ENCODE results near the gene AGTRAP.

DNA sequence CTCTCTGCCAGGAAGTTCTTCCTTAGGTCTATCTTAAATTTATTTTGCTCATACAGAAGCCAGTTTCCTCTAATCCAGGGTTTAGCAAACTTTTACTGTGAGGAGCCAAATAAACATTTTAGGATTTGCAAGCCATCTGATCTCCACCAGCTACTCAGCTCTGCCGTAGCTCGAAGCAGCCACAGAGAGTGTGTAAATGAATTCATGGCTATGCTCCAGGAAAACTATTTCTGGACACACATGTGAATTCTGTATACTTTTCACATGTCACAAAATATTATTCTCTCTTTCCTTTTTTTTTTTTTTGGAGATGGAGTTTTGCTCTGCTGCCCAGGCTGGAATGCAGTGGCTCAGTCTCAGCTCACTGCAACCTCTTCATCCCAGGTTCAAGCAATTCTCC lies 13.4 kb upstream of the AGTRAP start:
- TF ChIP-seq, protein P1, sequence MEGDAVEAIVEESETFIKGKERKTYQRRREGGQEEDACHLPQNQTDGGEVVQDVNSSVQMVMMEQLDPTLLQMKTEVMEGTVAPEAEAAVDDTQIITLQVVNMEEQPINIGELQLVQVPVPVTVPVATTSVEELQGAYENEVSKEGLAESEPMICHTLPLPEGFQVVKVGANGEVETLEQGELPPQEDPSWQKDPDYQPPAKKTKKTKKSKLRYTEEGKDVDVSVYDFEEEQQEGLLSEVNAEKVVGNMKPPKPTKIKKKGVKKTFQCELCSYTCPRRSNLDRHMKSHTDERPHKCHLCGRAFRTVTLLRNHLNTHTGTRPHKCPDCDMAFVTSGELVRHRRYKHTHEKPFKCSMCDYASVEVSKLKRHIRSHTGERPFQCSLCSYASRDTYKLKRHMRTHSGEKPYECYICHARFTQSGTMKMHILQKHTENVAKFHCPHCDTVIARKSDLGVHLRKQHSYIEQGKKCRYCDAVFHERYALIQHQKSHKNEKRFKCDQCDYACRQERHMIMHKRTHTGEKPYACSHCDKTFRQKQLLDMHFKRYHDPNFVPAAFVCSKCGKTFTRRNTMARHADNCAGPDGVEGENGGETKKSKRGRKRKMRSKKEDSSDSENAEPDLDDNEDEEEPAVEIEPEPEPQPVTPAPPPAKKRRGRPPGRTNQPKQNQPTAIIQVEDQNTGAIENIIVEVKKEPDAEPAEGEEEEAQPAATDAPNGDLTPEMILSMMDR (IDR thresholded peaks at IDR 0.05; ENCODE audit: low read depth, low read length): no peak
- TF ChIP-seq POLR2A (IDR thresholded peaks at IDR 0.05; ENCODE audit: extremely low read depth, insufficient read length): no peak
